Measurements from ENCODE around the gene DSCAML1.
"Not testable (repeated sequence)": the region's sequence is repeated elsewhere in the genome, so short reads cannot be mapped to it uniquely, and the experiment has no call there.

DSCAML1 gene

DNA sequence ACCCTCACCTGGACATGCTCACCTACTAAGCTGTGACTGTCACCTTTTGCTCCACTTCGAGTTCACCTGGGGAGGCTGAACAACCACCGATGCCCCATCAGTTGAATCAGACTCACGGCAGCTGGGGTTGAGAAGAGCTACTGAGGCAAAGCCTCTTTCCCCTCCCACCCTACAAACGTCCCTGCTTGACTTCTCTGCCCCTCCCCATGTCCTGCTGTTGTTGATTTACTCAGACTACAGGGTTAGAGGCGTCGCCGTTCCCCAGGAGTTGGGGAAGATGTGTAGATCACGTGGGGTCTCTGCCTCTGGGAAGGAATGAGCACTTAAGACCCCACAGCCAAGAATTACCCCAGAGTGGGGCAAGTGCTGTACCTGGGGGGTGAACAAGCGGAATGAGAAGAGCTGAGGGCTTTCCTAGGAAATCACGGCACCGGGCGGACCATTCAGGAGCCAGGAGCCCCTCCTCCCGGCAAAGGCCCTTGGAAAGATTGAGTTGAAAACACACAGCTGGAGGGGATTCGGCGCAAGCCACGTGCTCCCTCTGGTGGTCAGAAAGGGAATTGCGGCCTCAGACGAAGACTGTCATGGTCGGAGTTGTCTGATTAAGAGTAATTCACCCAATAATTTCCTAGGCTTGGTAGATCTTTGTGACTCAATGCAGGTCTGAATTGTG is 20.5 kb upstream of the DSCAML1 start:
- peak; percentile 96 for DNase-seq

DNA sequence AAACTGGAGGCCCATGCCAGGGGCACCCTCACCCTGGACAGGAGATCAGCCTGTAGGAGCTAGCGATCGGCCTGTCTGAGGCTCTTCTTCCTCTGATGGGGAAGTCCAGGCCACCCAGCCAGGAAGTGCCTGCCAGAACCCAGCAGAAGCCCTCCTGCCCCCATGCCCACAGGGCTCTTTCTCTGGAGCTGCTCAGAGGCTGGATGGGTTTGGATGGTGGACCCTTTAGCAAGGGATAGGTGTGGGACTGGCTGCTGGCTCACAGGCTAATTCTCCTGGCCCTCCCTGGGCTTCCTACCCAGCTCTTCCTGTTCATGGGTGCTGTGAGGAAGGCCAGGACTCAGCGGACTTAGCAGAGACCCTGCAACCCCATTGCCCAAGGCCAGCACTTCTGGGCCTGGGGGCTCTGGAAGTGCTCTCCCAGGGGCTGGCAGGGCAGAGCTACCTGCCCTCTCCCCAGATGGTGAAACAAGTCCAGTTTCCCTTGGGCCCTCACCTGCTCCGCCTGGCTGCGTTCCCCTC is 19.9 kb upstream of the DSCAML1 start:
- no peak for DNase-seq

DNA sequence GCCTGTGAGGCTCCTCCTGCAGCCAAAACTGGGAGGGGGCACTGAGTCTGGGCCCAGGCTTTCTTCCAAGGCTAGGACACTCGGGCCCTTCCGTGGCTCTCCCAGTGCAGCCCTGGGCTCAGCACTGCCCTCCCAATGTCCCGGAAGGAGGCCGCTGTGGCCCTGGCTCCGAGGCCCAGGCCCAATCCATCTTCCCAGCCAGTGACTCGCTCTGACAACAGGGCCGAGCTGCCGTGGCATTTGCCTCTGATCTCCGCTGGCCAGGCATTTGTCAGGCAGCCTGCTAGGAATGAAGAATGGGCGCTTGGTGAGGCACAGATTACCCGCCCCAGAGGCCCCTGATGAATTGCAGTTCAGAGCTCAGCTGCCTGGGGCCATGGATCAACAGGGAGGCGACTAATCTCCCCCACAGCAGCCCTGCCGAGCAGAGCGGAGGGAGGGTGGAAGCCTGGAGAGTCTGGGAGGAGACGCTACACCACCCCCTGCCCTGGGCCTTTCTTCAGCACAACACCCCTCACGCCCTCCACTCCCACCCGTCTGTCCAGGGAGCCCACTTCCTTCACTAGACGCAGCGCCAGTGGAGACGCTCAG is 19.2 kb upstream of the DSCAML1 start:
- peak; percentile 86 for DNase-seq

DNA sequence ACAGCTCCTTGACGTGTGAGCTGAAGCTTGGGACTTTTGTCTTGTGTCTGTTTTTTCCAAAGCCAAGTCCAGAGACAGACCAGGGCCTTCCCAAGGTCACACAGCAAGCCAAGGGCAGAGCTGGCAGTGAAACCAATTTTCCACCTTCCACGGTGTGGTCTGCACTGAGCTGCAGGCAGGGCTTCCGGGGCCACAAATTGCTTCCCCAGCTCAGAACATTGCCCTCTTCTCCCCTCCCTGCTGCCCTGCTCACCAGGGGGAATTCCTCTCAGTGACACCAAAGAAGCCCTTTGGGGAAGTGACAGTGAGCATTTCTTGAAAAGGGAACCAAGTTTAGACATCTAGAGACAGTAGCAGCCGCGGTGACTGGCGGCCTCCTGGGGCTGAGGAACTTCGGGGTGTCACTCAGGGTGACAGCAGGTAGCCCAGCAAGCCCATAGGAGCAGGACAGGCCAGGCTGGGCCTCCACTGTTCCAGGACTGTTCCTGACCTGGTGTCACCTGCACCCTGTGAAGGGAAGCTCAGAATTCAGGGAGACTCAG is 18.3 kb upstream of the DSCAML1 start:
- no peak for DNase-seq

DNA sequence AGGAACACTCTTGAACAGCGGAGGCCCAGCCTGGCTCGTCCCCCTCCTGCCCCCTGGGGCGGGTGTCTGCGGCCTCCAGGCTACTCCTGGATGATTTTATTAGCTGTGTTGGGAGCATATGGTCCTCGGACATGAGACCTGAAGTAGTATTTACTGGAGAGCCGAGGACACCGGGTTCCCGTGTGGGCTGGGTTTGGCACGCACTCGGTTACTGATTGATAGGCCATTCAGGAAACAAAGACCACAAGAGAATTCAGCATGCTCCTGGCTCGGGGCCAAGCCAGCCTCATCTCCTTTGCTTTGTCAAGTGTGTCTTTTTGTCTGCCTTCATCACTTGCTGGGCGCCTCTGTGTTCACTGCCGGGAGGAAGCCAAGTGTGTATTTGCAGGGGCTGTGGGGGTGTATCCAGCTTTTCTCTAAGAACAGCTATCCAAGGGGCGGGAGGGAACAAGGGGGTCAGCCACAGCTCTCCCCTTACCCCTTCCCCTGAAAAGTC is 17.8 kb upstream of the DSCAML1 start:
- peak; percentile 87 for DNase-seq

DNA sequence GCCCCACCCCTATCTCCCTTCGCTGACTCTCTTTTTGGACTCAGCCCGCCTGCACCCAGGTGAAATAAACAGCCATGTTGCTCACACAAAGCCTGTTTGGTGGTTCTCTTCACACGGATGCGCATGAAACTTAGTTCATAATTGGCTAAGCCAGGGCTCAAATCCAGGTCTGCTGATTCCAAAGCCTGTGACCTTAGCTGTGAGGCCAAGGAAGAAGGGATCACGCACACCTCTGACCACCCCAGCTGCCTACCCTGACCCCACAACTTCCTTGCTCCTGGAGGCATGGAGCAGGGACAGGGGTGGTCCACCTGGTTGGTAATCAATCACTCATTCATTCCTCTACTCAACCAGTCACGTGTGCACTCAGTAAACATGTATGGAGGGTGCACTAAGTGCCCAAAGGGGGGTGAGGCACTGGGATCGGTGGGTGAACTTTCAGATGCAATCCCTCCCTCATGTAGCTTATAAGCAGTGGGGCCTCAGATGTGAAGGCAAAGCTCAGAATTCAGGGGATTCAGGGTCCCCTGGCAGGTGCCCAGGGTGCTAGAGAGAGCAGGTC is 17.3 kb upstream of the DSCAML1 start:
- DNase-seq = no peak

DNA sequence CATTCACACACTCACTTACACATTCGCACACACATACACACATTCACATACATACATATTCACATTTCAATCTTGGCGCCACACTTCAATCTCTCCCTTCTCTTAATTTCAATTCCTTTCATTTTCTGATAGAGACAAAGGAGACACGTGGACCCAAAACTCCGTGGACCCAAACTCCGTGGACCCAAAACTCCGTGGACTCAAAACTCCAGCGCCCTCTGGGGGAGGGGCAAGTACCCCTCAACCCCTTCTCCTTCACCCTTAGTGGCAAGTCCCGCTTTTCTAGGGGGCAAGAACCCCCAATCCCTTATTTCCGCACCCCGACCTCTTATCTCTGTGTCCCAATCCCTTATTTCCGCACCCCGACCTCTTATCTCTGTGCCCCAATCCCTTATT is 13.0 kb upstream of the DSCAML1 start:
- not testable (repeated sequence) for DNase-seq

DNA sequence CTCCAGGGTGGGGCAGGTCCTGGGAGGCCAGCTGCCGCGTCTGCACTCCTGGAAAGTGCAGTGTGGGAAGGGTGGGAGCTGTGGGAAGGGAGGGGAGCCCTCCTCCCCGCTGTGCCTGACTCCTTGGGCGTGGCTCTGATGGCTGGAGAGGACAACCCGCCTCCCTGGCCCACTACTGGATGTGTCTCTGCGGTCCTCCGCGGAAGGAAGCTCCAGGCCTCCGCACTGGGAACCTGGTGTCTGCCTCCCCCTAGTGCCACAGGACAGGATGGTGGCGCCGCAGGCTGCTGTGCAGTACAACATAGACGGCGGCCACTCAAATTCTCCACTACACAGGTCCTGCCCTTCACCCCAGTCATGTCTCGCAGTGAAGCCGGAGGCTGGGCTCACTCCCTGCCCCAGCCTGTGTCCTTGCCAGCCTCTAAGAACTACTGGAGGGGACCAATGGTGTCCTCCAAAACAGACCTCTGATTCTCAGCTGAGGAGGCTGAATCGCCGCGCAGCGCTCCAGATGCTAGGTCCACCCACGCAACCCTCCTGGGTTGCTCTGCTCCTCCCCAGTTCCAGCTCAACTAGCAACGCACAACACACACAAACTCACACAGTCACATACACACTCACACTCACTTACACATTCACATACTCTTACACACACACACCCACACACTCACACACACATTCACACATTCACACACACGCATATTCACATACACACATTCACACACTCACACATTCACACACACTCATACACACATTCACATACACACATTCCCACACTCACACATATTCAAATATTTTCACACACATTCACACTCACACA is 12.4 kb upstream of the DSCAML1 start:
- peak; percentile 91 for DNase-seq

DNA sequence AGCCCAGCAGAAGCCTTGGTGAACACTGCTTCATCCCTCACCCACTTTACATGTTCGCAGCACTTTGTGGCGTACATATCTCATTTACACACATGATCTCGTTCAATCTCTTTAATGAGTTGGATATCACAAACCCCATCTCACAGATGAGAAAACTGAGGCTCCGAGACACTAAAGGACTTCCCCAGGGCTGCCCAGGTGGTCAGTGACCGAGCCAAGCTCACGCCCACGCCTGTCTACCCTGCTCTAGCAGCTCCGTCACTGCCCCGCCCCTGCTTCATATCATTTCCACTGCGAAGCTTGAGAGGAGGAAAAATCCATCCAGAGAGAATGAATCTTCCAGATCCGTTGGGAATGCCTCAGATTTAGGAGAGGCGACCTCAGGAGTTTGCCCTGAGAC is 11.8 kb upstream of the DSCAML1 start:
- DNase-seq = no peak

DNA sequence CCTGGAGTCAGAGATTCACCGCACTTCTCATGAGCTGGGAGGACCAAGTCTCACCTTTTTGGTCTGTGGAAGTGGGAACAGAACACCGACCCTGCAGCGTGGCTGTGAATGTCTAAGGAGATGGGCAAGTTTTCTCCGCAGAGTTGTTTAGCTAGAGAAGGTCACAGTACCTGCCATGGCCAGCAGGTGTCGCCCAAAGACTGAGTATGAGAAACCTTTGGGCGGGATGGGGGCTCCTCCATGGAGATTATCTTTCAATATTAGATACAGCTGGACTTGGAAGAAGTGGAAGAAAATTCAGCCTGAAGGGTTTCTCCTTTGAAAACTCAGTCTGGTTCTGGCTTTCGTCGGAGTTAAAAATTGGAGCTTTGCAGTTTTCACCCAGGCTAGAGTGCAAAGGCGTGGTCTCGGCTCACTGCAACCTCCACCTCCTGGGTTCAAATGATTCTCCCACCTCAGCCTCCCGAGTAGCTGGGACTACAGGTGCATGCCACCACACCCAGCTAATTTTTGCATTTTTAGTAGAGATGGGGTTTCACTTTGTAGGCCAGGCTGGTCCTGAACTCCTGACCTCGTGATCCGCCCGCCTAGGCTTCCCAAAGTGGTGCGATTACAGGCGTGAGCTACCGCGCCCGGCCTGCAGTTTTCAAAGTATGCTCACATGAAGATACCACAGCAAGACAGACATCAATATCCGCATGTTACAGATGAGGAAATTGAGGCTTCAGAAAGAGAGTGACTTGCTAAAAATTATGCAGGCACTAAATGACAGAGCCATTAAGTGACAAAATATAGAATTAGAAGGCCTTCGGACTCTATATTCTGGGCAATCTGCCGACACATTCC is 10.7 kb upstream of the DSCAML1 start:
- peak; percentile 92 for DNase-seq

DNA sequence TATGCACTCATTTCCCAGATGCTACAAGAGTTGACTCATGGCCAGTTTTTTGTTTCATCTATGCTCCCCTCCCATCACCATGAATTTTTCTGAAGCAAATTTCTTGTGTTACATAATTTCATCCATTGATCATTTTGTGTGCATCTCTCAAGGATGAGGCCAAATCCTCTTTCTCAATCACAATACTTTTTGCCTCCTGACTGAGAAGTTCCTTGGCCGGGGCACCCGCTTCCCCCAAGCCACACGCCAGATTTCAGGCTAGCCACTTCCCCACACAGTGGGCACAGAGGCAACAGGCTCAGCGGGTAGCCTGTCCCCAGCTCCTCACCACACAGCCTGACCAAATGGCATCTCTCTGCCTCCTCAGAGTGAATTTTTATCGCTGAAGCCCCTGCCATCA is 9.8 kb upstream of the DSCAML1 start:
- no peak for DNase-seq

DNA sequence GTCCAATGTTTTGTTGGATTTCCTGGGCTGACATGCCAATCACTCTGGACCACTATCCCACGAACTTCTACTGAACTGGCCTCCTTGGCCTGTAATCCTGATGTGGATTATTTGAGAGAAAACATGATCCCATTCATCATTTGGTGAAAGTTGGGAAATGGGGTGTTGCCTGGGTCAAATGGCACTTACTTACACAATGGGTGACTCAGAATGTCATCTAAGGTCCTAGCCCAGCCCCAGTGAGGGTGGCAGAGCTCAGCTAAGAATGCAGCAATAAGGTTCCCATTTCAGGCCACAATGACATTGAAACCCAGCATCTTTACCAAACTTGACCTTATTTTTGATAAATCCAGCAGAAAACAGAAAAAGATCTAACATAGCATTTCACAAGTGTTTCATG is 8.0 kb upstream of the DSCAML1 start:
- DNase-seq = no peak

DNA sequence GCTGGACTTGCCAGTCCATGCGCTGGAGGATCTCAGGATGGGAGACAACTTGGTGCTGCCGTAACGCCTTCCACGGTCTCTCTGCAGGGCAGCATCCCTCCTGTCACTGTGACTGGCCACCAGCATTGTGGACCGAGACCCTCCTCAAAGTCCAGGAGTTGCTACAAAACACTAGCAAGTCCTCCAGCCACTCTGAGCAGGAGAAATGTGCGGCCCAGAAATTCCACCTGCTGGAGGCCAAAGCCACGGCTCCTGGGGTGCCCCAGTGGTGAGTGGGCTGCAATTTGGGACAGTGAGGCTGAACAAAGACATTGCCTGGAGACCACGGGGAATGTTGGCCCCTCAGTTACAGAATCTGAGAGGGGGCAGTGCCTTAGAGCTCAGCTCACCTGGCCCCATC is 6.9 kb upstream of the DSCAML1 start:
- DNase-seq = no peak

DNA sequence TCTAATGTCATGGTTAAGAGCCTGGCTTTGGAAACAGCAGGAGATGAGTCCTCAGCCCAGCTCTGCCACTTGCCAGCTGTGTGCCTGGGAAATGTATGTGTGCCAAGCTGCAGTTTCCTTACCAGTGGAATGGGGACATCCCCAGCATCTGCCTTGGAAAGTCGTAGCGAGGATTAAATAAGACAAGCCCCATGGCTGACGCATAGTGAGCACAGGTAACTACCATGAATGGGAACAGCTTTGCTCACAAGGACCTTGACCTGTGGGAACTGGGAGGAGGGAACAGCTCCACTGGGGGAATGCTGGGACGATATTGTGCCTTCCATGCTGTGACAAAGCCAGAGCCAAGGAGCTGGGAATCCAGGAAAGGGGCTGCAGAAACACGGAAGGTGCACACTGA is 2.6 kb upstream of the DSCAML1 start:
- no peak for DNase-seq

DNA sequence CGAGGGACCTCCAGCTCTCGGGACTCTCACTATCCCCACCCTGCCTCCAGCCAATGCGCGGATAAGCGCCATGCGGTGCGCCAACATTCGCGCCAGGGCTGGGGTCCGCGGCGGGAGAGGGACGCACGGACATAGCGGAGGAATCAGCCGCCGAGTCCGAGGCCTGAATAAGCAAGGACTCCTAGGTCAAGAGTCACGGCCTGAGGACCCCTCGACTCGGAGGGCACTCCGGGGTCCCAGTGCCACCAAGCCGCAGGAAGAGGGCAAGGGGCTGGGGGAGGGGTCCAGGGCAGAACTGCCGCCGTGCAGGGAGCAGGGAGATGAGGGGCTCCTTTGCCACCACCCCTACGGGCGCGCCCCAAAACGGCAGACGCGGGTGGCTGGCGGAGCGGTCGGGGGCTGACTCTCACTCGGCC is 552 bp downstream of the DSCAML1 start:
- peak; percentile 37 for DNase-seq

DNA sequence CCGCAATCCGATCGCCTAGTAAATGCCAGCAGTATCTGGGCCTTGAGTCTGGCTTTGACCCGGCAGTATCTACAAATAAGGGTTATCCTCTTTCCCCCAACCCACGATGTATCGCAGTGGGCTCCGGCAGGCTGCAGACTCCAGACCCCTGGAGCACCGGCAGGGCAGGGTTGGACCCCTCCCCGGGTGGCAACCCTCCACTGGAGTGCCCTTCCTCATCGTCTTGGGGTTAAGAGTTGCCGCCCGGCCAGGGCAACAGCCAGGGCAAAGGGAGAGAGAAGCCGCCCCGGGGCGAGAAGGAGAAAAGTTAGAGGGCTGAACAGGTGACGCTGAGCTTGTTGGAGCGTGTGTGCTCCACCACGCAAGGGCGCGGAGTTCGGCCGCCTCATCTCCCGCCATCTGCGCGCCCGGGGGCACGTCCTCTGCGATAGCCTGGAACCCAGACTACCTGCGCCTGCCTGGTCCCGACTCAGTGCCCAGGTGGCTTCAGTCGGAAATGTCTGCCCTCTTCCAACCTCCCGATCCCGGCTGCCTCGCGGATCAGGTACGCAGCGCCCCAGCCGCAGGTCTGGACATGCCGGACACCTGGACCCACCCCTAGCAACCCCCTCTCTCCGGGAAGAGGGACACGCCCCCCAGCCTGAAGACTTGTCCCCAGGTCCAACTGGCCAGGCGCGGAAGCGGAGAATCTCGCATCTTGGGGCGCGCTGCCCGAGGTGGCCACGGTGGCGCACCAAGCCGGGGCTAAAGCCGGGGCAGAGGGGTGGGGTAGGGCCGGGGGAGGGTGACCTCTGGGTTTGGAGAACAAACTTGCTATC is 1.2 kb downstream of the DSCAML1 start:
- peak; percentile 48 for DNase-seq

DNA sequence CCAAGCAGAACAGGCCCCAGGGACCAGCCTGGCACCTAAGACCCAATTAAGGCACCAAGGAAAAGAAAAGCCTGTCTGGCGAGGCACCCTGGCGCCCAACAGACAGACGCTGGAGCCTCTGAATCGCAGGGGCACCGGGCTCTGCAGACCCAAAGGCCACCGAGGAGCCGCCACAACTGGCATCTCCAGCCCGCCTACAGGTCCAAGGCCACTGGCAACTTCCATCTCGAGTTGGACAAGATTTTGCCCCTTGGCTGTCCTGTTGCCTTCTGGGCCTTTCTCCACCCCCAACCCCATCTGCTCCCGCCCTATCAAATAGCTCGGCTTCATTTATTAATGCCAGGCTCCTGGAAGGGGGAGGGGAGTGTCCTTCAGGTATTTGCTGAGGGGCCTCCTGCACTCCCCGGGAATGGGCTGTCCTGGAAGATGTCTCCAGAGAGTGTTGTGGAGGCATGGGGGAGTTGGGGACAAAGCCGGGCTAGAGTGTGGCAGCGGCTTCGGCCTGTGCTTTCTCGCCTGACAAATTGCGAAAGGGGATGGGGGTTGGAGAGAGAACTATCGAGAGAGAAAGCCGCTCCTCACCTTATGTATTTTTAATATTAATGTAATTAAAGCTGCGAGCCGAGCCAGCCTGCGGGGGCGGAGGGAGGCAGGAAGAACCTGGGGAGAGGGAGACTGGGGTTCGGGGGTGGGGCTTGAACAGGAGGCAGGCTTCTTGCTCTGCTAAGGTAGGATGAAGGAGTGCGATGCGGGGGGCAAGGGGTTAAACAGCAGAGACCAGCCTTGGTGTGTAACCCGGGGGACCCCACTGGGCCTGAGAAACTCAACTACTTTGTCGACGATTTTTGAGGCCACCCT is 2.0 kb downstream of the DSCAML1 start:
- peak; percentile 28 for DNase-seq

DNA sequence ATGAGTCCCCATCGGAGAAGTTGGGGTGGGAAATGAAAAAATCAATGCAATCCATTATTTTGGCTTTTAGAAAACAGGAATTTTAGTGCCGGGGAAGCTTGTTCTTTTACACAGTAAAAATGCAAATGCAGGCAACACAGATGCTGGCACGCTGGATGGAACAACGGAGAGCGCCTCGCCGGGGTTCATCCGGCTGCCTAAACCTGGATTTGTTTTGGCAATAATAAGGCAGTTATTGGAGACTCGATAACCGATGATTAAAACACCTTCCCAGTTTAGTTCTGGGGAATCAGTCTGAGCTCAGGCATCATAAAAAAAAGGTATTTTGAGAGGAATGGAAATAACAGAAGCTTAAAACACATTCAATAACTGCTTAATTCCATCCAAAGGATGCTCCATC is 2.9 kb downstream of the DSCAML1 start:
- no peak for DNase-seq

DNA sequence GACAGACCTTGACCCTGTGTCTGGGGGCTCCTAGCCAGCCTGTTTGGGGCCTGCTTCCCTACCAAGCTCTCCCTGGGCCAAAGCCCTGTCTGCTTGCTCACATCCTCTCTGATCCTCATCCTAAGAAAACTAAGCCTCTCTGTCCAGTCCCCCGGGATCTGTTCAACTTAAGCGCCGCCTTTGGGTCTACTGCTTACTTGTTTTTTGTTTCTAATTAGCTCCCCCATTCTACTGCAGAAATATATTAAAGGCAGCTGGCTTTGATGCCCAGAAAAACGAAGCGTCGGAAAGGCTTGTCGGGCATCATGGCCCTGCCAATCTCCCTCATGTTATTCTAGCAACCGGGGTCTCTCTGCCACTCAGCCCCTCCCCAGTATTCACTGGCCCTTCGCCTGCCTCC is 3.4 kb downstream of the DSCAML1 start:
- no peak for DNase-seq

DNA sequence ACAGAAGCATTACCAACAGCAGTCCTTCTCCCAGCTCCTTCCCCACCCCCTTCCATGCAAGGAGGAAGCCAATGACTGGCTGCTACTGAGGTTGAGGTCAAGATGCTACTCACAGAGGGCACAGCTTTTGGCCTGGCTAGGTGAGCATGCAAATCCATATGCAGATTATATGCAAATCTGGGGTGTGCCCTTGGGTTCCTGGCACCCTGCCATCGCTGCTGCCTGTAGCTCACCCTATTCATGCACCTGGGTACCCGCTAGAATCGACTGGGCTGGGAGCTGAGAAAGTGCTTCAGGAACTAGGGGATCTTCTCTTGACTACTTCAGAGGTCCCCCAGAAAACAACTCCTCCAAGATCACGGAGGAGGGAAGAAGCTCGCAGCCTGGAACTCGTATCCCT is 4.0 kb downstream of the DSCAML1 start:
- no peak for DNase-seq

Data from eye (tissue), 1 donor.